ENCODE measurements around the gene ODAD3.
"Not testable (repeated sequence)": the region's sequence is repeated elsewhere in the genome, so short reads cannot be mapped to it uniquely, and the experiment has no call there.

Gene ODAD3

DNA sequence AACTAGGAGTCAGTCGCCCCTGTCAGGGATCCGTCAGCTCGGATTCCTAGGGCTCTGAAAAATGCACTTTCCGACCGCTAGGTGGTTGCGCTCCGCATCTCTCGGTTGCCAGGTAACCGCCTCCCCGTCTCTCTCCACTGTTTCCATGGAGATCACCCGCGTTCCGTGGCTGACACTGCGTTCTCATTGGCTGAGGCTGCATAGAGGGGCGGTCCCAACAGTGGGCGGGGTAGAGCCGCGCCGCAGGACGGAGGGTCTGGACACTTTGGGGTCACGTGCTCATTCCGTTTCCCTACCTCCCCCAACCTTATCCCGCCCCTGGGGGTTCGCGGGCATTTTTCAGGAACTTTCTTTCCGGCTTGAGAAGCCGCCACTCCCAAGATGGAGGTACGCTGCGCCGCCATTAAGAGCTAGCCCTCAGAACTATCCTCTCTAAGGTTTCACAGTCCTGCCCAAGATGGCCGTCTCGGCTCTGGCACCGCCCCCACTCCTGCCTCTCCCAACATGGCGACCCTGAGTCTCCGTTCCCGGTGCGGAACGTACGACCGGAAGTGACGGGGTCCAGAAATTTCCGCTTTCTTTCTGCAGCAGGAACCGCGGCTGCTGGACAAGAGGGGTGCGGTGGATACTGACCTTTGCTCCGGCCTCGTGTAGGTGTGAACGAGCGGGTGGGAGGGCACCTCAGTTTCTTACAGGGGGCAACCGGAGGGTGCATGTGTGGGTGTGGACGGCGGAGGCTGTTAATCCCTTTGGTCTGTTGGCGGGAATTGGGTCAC is at the start of gene ODAD3, which contains the start of gene PRKCSH:
Gene ODAD3 (minus strand): TSS at position 65 of the 776 bp plus-strand sequence. CDS start 105 bp downstream, outside the sequence.
Gene PRKCSH (plus strand): TSS at position 579 of the 776 bp plus-strand sequence. CDS start 483 bp downstream, outside the sequence.
- DNase-seq = peak; percentile 100

DNA sequence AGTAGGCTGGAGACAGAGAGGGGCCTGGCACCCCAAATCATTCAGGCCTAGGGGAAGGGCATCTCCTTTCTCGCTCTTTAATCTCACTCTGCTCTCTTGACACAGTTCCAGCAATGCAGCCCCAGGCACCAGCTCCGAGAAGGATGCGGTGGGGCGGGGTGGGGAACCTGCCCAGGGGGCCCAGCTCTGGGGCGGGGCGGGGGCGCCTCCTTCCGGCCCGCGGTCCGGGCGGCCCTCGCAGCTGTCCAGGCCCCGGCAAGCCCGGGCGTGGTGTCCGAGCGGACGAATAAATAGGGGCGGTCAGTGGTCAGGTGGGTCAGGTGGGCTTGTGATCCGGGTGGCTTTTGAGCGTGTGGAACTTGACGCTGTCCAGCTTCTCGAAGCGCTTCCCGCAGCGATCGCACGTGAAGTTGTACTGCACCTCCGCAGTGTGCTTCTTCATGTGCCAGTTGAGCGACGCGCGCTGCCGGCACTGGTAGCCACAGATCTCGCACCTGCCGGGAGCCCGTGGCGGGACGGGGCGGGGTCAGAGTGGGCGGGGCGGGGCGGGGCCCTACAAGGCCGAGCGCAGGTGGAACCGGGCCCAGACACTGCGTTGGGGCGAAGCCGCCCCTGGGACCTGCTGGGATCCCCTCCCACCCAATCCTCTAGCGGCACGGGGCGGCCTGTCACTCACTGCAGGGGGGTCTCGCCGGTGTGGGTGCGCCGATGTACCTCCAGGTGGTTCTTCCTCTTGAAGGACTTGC is 48.6 kb upstream of the ODAD3 start:
- DNase-seq = no peak

DNA sequence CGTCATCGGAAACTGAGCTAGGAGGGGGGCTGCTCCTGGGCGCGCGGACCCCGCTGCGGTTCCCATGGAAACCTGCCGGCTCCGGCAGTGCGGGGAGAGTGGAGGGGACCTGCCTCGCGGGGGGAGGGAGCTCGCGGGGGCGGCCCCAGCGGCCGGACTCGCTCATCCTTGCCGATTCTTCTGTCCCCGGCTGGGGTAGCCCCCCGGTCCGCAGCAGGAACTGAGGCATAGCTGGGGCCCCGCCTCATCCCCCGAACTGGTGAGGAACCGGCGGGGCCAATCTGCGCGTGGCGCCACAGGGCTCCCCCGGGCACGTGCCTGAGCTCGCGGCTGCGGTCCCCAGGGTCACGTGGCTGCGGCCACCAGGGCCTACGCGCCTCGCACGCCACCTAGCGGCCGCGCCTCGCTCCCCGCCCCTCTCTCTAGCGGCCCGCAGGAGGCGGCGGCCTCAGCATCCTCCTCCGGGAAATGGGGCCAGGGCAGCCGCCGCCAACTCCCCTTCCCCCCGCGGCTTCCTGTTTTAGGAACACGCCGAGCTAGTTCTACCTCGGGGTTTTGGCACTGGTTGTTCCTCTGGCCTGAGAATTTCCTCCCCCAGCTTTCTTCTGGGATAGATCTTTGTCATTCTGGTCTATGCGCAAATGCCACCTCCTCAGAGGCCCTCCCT is 47.6 kb upstream of the ODAD3 start:
- peak; percentile 89 for DNase-seq

DNA sequence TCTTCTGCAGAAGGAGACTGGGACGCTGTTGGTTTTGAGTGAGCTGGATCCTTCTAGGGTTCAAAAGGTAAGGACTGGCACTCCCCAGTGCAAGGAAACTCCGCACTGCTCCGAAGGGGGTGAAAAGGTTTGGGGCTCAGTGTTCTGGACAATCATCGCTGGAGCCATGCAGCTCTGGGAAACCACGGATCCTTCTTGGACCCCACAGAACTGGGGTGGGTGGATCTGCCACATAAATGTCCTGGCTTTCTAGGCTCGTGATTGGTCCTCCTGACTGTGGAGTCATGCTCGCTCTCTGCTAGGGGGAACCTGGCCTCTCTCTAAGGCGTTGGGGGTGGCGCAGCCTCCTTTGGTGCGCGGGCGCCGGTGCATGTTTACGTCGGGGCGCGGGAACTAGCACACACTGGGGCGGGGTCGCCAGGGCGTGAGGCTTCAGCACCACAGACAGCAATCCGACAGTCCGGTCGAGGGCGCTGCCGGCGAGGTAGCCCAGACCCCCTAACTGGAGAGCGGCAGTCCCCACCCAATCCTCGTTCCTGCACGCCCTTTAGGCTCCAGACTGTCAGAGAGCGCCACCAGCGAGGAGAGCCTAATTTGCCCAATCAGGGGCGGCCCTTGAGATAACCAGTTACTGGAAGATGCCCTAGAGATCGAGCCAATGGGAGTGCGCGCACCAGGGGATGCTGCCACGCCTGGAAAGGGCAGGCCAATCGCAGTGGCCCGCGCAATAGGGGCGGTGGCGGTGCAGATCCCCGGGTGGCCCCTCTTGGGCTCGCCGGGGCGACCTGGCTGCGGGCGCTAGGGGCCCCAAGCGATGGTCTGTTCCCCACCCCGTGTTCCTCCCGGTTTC is 46.8 kb upstream of the ODAD3 start:
- DNase-seq = peak; percentile 92

DNA sequence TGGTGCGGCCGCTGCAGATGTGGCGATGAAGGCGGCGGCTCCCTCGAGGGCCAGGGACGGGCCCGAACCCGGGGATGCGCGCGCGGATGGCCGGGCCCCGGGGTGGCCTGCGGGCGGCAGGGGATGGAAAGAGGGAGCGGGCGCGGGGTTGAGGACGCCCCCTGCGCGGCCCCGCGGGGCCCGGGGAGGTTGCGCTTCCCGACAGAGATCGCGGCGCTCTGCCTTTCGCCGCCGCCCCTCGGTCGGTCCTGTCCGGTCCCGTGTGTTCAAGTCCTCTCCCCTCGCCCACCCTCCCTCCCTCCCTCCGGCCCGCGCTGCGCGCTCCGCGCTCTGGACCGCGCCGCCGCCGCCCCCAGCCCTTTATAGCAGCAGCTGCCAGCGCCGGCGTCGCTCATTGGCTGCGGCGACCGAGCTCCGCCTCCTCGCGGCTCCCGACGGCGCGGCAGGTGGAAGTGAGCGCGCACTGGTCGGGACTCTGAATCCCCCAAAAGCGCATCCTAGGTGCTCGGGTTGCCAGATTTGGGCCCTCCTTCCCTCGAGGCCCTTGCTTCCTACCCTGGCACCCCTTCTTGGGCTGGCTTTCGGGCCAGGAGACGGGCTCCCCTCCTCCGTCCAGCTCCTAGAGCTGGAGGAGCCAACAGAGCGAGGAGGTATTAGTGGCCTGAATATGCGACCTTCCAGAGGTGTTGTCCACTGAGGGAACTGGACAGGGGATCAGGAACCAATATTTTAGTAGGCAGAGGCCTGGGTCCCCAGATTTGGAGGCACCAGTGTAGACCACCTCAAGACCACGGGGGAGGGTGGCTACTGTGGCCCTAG is 46.0 kb upstream of the ODAD3 start, which contains the start of gene ELAVL3:
Gene ELAVL3 (minus strand): TSS at position 332 of the 819 bp plus-strand sequence. CDS start 438 bp downstream, outside the sequence.
- no peak for DNase-seq

DNA sequence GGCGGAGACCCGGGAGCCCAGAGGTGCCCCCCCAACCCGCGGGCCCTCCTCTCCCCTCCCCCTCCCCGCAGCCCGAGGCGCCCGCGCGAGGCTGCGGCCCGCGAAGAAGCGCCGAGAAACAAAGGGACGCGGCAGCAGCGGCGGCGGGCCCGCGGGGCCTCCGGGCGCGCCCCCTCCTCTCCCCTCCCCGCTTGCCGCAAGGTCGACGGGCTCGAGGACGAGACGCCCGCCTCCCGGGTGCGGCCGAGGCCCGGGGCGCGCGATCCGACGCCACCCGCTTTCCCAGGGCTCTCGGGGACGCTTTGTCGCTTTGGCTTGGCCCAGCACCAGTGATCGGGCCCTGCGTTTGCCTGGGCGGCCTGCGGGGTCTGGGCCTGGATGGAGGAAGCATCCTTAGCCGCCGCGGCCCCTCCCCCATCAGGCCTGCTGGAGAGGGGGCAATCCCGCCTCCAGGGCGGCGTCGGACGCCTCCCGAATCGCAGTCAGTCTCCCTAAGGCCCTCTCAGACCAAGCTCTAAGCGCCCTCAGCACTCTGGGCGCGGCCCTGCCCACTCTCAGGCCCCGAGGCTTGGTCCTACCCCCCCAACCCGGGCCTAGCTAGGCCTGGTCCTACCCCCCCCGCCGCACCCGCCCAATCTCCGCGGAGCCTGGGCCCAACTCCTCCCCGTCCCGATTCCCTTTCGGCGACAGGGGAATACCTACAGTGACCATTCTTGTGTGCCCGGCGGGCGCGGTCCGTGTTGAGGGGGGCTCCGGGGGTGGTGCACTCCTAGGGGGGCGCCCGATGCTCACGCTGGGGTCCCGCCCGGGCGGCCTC is 45.2 kb upstream of the ODAD3 start:
- no peak for DNase-seq

DNA sequence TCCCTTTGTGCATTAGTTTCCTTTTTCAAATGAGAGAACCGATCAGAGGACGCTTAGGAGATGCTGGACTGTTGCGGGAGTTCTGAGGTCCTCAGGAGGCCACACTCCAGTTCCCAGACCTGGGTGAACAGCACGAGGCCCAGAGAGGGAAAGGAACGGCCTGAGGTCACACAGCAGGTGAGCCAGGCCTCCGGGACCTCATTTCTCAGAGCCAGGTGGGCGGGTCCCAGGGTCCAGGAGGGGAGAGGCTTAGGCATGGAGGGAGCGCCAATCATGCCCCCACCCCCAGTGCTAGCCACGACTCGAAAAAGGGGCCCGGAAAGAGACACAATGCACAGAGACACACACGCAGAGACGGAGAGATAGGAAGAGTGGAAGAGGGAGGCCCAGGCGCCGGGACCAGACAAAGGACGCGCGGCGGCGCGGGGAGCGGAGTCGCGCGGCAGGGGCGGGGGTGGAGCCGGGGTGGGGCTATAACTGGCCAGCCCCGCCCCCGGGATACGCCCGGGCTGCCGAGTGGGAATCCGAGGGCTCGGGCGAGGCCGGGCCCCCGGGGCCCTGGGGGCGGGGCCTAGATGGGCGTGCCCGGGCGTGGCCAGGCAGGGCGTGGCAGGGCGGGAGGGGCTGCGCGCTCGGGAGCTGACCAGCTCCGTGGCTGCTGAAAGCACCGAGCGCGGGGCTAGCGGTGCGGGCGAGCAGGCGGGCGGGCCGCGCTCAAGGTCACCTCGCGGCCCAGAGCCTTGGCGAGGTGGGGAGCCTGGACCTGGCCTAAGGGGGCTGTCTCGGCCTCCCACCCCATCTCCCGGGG is 44.4 kb upstream of the ODAD3 start:
- peak; percentile 60 for DNase-seq

DNA sequence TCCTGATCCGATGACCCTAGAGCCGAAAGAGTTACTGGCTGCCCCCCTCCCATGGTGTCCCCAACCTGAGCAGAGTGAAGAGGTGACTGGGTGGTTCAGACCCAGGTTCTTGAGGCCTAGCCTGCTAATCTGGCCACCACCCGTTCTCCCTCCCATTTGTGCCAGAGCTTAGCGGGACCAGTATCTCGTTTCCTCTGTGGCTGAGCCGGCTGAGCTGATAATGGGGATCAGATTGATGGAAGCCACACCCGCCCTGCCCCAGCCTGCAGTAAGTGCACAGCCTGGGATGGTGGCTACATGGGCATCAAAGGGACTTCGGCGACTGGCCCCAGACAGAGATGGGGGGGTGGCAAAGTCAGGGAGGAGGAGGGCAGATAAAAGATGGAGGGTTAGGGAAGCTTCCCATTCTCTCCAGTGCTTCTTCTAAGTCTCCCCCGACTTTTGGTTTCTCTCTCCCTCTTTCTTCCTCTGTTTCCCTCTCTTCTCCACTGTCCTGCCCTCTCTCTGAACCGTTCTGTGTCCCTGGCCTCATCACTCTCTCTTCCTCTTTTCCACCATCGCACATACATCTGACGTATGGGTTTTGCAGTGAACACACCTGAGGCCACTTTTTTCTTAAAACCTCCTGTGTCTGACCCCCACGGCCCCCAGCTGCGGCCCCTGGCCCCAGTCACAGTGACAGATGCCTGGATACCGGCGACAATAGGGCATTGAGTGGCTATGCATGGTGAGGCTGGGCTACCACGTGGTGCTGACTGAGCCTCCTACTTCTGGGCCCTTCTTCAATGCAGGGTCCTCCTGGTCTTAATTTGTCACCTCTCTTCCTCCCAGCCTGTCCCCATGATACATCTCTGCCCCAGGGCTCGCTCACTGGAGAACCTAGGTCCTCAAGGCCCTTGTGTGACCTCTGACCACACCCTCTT is 43.5 kb upstream of the ODAD3 start:
- no peak for DNase-seq

DNA sequence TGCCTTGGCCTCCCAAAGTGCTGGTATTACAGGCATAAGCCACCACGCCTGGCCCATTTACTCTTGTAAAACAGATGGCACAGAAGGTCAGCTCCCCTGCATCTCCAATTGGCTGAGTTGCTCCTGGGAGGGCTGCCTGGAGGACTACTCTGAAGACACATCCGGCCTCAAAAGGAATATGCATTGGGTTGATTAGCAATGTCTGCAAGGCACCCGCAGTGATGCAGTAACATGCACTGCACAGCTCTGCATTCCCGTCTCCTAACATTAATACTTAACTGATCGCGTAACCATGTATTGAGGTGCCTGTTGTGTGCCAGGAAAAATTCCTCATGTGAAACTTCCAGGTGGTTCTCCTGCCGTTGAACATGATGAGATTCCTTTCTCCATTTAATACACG is 40.9 kb upstream of the ODAD3 start:
- no peak for DNase-seq

DNA sequence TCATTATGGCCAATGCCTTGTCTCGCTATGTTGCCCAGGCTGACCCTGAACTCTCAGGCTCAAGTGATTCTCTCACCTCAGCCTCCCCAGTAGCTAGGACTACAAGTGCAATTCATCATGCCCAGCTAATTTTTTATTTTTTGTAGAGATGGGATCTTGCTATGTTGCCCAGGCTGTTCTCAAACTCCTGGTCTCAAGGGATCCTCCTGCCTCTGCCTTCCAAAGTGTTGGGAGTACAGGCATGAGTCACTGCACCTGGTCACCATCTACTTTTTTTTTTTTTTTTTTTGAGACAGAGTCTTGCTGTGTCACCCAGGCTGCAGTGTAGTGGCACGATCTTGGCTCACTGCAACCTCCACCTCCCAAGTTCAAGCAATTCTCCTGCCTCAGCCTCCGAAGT is 40.4 kb upstream of the ODAD3 start:
- DNase-seq = not testable (repeated sequence)

DNA sequence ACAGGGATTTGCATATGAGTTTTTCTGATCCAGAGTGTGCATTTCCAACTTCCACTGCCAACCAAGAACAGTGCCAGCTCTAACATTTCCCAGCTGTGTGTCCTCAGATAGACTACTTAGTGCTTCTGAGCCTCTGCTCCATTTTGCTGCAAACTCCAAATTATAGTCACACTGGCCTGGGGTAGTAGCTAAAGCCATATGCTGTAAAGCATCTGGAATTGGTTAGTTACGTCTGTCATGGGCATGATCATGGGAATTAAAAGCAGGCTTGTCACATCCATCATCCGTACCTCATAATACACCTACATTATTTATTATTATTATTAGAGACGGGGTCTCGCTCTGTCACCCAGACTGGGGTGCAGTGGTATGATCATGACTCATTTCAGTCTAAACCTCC is 38.8 kb upstream of the ODAD3 start:
- DNase-seq = no peak

DNA sequence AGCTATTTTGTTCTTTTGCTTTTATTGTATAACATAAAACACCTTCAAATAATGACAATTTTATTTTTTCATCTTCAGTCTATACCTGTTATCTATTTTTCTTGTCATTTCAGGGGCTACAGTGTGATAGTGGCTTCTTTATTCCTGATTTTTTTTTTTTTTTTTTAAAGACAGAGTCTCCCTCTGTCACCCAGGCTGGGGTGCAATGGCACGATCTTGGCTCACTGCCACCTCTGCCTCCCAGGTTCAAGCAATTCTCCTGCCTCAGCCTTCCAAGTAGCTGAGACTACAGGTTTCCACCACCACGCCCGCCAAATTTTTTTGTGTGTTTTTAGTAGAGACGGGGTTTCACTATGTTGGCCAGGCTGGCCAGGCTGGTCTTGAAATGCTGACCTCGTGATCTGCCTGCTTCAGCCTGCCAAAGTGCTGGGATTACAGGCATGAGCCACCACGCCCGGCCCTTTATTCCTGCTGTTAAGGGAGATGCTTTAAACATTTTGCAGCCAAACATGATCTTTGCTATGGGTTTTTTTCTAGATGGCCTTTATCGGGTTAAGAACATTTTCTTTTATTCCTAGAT is 33.4 kb upstream of the ODAD3 start:
- not testable (repeated sequence) for DNase-seq

DNA sequence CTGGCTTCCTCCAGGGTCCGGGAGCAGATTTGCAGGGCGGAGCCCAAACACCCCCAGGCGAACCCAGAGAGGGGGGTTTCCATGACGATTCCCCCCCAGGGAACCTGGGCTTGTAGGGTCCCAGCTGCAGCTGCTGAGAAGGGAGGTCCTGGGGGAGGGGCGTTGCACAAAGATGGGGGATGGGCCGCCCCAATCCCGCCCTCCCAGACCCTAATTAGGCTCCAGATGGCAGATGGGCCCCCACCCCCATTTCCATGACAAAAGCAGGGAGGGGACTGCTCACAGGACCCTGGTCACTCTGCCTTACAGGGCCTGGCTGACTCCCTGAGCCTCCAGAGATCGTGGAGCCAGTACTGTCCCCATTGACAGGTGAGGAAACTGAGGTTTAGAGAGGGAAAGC is 30.7 kb upstream of the ODAD3 start:
- no peak for DNase-seq

DNA sequence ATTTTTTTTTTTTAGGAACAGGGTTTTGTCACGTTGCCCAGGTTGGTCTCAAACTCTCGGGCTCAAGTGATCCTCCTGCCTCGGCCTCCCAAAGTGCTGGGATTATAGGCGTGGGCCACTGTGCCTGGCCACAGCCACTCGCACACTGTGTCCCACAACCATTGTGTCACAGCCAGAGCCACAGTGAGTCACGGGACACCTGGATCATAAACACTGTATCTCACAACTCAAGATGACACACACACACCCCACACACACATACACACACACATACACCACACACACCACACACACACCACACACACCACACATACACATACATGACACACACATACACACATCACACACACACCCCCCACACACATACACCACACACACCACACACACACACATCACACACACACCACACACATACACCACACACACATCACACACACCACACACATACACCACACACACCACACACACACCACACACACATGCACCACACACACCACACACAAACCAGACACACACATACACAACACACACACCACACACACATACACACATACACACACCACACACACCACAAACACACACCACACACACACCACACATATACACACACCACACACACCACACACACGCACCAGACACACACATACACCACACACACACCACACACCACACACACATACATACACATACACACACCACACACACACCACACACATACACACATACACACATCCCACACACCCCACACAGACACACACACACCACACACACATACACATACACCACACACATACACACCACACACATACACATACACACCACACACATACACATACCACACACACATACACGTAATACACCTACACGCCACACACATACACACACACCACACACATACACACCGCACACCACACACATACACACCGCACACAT is 29.7 kb upstream of the ODAD3 start:
- DNase-seq = no peak

DNA sequence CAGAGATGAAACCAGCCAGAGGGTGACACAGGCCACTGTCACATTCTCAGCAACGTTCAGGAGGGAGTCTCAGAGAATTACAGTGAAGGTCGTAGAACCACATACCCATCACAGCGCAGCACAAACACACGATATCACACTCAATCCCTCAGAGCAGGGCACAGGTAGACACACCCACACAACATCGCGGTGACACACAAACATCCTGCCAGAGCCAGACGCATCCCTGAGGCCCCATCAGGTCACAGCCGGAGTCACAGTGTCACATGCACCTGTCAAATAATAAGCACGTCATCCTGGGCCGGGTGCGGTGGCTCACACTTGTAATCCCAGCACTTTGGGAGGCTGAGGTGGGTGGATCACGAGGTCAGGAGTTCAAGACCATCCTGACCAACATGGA is 28.5 kb upstream of the ODAD3 start:
- DNase-seq = no peak

DNA sequence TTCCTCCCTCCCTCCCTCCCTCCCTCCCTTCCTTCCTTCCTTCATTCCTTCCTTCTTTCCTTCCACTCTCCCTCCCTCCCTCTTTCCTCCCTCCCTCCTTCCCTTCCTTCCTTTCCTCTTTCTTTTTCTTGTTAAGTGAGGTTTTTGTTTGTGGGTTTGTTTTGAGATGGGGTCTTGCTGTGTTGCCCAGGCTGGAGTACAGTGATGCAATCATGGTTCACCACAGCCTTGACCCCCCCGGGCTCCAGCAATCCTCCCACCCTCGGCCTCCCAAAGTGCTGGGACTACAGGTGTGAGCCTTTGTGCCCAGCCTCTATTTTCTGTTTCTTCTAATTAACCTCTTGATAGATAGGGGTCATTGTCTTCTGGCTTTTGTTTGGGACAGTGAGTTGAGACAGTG is 26.5 kb upstream of the ODAD3 start:
- DNase-seq = no peak

DNA sequence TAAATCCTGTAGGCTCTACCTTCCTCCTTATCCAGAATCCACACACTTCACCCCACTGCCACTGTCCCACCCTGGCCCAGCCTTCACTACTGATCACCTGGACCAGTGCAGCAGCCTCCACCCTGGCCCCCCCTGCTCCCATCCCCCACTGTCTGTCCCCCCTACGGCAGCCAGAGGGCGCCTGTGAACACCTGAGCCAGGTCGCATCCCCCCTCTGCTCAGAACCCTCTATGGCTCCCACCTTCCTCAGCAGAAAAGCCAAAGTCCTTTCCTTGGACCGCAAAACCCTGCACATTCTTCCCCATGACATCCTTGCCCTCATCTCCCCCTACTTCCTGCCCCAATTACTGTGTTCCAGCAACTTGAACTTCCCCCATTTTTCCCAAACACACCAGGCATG is 25.3 kb upstream of the ODAD3 start:
- no peak for DNase-seq

Data from stimulated activated CD4-positive, alpha-beta T cell treated with anti-CD3 and anti-CD28 coated beads, Interleukin-1b, Interleukin-23, amount 100 ng/mL, for 48 hours (primary cell).